Stimulated activated CD4-positive, alpha-beta T cell treated with anti-CD3 and anti-CD28 coated beads, Interleukin-2, amount 100 ng/mL, for 24 hours (primary cell): ENCODE data around the gene ATM.
"Not testable (repeated sequence)": the region's sequence is repeated elsewhere in the genome, so short reads cannot be mapped to it uniquely, and the experiment has no call there.

Source experiments
- DNase-seq, 2 donors: peaks; one replicate each; pipeline ENCODE4 v3.0.0-alpha.2; 2020

The ATM gene

DNA sequence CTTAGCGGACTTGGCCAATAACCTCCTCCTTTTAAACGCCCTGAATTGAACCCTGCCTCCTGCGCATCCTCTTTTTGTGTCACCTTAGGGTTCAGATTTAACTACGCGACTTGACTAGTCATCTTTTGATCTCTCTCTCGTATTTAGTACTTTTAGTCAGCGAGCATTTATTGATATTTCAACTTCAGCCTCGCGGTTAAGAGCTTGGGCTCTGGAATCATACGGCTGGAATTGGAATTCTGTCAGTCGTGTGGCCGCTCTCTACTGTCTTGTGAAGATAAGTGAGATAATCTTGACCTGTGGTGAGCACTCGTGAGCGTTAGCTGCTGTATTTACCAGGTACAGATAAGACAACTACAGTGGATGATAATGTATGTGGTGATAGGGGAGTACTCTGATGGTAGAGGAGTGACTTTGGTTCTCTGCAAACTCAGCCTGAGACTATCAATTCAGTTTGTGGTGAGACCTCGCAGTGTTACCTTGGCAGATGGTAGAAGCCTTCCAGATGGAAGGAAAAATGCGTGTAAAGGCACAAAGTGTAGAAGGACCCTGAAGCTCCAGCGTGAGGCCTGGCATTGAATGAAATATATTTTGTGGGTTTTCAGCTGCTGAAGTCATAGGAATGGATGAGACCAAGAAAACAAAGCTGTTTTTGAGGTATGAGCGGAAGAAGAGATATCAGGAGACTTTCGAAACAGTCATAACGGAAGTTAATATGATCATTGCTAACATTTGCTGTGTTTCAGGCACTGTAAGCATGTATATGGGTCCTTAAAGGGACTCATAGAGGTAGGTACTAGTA lies 682 bp downstream of the ATM start:
- DNase-seq, result peak in 1 of 2 donors; percentile 41

DNA sequence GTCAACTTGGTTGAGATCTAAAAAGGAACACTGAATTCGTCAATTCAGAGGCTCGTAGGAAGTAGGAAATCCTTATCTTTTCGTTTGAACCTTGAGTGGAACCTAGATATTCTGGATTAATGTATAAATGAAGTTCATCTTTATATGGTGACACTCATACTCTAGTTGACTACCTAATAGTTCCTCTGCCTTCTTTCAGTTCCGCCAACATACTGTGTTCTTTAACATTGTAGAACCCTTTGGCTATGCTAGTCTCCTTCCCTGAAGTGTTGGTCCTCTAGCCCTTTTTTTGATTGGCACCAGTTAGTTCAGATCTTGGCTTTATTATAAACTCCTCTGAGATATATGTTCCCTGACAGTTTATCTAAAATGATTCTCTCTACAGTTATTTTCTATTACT lies 1.5 kb downstream of the ATM start:
- DNase-seq, result no peak

DNA sequence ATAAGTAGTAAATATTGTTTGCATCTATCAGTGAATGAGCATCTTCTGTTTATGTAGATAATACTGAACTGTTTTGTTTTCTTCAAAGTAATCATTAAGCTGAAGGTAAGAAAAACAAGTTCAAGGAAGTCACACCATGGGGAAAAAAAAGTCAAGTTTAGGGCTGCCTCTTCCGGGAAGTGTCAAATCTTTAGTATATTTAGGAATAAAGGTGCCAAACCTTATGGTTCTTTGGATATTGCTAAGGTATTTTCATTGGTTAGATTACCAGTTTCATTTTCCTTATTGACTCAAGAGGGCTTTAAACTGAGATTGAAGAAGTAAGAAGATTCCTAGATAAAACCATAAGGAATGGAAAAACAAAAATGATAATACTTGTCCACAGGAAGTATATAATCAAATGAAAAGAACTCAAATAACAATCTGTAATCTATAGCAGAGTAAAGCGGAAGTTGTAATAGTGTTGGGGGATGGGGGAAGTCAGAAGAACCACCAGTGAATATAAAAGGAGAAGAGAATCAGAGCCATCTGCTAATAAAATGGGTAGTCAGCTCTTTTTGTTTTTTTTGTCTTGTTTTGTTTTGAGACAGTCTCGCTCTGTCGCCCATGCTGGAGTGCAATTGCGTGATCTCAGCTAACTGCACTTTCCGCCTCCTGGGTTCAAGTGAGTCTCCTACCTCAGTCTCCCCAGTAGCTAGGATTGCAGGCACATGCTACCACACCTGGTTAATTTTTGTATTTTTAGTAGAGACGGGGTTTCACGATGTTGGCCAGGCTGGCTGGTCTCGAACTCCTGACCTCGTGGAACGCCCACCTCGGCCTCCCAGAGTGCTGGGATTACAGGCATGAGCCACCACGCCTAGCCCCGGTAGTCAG lies 2.3 kb downstream of the ATM start:
- peak; percentile 41 to 49 for DNase-seq

DNA sequence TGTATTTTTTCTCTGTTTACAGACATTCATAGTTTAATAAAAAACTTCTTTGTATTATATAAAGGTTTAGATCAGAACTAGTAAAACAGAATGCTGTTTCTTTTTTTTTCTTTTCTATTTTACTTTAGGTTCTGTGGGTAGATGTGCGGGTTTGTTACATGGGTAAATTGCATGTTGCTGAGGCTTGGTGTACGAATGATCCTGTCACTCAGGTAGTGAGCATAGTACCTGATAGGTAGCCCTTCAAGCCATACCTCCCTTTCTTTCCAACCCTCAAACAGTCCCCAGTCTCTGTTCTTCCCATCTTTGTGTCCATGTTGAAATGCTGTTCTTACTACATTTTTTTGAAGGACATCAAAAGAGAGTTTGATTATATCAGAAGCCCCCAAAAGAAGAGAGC lies 3.2 kb downstream of the ATM start:
- no peak for DNase-seq

DNA sequence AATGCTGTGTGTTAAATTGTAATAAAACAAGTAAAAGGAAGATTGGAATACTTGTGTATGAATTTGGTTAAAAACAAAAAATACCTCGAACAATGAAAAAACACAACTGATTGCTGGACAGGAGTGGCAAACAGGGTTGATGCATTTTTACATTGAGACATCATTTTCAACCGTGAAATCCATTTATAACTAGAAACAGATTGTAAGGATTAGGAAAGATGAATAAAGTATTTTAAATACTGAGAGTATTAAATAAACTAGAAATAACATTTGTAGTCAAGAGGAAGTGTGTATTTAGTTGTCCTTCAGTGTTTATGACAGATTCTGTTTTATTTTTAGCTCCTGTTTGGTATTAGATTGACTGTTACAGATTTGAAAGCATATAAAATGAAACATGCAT lies 5.4 kb downstream of the ATM start:
- no peak for DNase-seq

DNA sequence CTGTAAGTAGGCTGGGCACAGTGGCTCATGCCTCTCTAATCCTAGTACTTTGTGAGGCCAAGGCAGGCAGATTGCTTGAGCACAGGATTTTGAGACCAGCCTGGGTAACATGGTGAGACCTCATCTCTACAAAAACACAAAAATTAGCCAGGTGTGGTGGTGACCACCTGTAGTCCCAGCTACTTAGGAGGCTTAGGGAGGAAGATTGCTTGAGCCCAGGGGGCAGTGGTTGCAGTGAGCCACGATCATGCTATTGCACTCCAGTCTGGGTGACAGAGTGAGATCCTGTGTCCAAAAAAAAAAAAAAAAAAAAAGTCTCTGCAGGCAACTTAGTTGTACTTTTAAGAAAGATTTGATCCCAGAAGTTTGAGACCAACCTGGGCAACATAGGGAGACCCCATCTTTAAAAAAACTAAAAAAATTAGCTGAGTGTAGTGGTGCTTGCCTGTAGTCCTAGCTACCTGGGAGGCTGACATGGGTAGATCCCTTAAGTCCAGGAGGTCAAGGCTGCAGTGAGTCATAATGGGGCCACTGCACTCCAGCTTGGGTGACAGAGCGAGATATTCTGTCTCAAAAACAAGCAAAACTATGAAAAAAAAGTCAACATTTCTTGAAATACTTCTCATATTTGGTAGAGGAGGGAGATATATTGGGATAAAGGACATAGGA lies 10.5 kb downstream of the ATM start:
- no peak for DNase-seq

DNA sequence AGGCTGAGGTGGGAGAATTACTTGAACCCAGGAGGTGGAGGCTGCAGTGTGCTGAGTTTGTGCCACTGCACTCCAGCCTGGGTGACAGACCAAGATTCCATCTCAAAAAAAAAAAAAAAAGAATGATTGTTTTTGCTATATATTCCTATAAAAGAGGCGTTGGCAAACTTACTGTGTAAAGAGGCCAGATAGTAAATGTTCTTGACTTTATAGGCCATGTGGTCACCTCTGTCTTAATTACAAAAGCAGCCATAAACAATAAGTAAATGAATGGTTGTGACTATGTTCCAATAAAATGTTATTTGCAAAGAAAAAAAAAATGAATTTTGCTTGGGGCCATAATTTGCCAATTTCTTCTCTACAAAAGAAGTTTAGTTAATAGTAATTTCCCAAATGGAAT lies 12.3 kb downstream of the ATM start:
- DNase-seq, result no peak

DNA sequence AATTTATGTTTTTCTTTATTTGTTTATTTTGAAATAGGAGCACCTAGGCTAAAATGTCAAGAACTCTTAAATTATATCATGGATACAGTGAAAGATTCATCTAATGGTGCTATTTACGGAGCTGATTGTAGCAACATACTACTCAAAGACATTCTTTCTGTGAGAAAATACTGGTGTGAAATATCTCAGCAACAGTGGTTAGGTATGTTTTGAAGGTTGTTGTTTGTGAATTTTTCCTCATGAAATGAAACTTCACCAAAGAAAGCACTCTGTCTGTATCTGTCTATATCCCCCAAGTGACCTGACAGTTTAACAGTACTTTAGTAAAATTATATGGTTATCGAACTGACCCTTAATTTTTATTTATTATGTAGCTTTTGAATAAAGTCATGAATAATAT lies 12.8 kb downstream of the ATM start:
- no peak for DNase-seq

DNA sequence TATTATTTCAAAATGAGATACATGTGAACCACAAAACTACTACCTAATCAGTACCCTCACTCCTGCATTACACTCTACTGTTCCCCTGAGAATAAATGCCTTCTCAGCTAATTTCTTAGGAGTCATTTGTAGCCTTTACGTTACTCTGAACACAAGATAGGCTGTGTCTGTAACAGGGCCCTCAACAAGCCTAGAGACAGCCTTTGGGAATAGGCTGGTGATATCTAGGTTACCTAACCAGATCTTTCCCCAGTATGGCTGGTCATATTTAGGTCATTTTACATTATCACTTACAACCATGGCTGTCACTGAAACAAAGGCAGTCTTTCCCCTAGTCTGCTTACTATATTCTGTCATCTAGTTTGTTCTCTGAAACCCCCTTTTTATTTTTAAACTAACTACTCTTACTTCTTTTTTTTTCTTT lies 14.2 kb downstream of the ATM start:
- no peak for DNase-seq

DNA sequence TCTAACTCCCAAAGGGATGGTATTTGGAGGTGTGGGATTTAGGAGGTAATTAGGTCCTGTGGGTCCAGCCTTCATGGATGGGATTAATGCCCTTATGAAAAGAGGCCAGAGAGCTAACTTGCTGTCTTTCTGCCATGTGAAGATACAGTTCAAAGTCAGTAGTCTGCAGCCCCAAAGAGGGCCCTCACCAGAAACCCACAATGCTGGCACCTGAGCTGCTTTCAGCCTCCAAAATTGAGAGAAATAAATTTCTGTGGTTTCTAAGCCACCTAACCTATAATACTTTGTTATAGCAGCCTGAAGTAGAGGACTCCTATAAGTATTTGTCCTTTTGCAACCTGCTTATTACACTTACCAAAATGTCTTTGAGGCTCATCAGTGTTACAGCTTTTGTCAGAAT lies 16.2 kb downstream of the ATM start:
- DNase-seq, result no peak

DNA sequence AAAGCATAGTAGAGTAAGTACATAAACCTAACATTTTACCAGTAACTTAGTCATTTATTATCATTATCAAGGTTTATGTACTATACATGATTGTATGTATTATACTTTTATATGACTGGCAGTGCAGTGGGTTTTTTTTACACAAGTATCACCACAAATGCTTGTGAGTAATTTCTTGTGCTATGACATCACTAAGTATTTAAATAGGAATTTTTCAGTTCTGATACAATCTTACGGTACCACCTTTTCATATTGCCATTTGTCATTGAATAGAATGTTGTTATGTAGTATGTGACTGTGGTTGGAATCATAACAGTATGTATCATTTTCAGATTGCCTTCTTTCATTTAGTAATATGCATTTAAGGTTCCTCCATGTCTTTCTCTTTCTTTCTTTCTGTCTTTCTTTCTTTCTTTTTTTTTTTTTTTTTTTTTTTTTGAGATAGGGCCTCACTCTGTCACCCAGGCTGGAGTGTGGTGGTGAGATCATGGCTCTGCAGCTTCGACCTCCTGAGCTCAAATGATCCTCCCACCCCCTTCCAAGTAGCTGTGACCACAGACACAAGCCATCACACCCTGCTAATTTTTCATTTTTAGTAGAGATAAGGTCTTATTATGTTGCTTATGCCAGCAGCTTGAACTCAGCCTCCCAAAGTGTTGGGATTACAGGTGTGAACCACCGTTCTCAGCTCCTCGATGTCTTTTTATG lies 18.6 kb downstream of the ATM start:
- DNase-seq, result peak; percentile 48 to 59

DNA sequence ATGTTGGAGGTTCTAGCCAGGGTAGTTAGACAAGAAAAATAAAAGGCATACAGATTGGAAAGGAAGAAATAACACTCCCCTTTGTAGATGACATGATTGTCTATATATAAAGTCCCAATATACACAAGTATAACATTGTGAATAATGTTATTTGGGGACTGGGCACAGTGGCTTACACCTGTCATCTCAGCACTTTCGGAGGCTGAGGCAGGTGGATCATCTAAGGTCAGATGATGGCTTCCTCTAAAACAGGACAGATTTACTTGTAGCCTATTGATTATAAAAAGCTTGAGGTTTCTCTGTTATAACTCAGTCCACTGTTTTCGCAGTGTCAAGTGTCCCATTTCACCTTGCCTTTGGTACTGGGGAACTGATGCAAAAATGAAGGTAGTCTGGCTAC lies 19.6 kb downstream of the ATM start:
- no peak for DNase-seq

DNA sequence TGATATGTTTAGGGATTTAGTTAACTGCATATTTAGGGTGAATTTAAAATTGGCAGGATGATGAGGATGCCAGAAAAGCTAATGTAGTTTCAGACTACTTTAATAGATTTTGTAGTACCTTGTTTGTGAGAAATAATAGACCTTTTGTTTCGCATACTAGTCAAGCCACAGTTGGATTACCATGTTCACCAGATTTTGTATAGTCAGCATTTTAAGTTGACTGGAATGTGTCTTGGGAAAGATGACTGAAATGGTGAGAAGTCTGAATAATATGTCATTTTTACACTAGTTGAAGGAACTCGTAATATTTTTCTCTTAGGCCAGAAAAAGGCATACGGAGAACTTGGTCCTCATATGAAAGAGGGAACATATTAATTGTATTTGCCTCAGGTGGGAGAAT lies 23.4 kb downstream of the ATM start:
- DNase-seq, result no peak

DNA sequence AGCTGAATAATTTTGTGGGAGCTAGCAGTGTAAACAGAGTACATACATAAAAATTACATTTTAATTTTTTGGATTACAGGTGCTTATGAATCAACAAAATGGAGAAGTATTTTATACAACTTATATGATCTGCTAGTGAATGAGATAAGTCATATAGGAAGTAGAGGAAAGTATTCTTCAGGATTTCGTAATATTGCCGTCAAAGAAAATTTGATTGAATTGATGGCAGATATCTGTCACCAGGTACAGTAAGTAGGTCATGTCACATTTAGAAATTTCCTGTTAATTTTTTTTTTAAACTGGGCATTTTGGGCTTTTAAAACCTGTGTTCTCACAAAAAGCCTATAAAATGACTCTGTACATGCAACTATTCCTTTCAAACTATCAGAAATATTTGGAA lies 24.0 kb downstream of the ATM start:
- no peak for DNase-seq

DNA sequence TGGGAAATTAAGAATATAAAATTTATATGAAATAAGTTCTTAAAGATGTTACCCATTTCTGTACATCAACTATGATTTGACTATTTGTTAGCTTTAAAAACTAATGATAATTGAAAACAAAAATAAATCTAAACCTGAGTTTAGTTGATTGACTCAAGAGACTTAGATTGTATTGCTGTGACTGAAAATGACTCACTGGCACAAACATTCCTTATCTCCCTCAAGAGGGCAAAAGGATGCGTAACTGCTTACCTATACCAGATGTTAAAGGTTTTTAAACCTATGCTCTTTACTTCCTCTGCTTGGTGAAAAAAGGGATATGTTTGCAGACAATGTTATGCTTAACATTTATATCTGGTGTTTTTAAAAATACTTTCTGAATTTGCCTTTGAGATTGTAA lies 30.3 kb downstream of the ATM start:
- DNase-seq, result no peak

DNA sequence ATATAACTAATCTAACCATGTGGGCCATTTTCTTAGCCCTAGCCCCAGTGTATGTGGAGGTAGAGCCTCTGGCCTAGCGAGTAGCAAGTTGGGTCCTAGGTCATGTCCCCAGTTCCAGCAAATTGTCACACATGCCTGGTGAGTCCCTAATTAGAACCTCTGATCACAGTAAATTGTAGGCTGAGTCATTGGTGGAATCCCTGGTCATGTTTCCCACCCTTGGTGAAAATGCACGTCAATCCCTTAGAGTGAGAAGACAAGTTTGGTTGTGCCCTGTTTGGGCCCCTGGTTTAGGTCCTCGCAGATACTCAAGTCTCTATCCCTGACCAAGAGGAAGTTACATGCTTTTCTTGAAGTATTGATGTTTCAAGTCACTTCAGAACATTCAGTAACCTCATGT lies 46.7 kb downstream of the ATM start:
- DNase-seq, result no peak

DNA sequence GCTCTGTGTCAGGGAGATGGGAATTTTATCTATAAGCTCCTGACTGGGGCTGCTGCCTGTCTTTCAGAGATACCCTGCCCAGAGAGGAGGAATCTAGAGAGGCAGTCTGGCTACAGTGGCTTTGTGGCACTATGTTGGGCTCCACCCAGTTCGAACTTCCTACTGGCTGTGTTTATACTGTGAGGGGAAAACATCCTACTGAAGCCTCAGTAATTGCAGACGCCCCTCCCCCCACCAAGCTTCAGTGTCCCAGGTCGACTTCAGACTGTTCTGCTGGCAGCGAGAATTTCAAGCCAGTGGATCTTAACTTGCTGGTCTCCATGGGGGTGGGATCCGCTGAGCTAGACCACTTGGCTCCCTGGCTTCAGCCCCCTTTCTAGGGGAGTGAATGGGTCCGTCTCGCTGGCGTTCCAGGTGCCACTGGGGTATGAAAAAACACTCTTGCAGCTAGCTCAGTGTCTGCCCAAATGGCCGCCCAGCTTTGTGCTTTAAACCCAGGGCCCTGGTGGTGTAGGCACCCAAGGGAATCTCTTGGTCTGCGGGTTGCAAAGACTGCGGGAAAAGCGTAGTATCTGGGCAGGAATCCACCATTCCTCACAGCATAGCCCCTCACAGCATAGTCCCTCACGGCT lies 54.2 kb downstream of the ATM start:
- DNase-seq, result not testable (repeated sequence)

DNA sequence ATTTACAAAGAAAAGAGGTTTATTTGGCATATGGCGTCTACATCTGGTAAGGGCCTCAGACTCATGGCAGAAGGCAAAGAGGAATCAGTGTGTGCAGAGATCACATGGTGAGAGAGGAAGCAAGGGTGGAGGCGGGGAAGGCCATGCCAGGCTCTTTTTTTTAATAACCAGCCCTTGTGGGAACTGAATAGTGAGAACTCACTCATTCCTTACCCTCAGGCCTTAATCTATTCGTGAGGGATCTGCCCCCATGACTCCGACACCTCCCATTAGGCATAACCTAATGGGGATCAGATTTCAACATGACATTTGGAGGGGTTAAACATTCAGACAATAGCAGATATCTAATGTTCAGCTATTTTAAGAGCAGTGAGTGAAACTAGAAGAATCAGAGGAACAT lies 55.7 kb downstream of the ATM start:
- DNase-seq, result no peak

DNA sequence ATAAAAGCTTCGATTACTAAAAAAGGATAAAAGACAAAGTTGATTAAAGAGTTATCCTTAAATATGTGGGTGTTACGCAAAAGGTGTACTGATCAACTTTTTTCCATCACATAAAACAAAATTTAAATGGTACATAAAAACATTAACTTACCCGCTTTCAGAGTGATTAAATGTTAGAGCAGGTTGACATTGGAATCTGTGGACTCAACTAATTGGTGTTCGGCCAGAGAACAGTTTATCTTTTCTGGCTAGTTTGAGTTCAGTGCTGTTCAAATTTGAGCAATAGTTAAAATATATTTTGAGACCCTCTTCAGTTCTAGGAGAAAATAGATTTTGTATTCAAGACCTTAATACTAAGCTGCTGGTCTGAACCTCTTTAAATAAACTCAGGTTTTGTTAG lies 56.1 kb downstream of the ATM start:
- DNase-seq, result no peak

DNA sequence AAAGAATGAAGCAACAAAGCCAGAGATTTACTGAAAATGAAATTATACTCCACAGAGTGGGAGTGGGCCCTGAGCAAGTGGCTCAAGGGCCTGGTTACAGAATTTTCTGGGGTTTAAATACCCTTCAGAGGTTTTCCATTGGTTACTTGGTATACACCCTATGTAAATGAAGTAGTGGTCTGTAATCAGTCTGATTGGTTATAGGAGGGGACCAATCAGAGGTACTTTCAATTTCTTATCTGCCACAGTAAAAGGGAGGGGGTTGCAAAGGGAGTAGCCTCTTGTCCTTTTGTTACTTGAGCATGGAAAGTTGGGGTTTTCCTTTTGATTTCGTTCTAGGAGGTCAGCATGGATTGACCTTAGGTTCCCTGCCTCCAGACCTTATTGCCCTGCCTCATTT lies 63.5 kb downstream of the ATM start:
- DNase-seq, result no peak

DNA sequence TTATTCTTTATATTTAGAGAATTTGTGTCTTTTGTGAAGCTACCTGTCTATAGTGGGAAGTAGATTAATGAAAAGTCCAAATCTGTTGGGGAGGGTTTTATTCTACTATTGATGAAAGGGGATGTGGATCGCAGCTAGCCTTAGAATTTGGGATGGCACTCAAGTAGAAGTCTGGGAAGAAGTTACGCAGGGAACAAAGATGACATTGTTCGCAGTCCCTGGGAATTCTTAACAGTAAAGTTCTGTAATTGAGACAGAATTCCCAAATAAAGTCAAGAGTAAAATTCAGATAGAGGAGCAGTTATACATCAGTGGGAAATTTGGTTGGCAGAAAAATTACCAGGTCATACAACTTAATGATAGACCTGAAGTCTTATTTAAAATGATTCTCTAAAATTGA lies 64.1 kb downstream of the ATM start:
- DNase-seq, result no peak

DNA sequence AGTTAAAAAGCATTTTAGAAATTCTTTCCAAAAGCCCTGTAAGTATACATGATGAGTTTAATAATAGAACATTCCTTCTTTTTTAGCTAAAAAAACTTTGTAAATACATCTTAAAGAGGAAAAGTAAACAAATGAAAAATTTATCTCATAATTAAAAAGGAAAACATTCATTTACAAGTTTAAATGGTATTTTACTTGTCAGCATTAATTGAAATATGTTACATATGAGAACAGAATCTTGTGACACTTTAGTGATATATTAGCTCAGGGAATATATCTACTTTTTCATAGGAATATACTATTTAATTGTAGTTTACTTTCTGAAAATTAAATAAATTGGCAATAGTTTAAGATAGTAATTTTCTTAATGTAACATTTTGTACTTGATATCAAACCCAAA lies 66.2 kb downstream of the ATM start:
- DNase-seq, result not testable (repeated sequence)

DNA sequence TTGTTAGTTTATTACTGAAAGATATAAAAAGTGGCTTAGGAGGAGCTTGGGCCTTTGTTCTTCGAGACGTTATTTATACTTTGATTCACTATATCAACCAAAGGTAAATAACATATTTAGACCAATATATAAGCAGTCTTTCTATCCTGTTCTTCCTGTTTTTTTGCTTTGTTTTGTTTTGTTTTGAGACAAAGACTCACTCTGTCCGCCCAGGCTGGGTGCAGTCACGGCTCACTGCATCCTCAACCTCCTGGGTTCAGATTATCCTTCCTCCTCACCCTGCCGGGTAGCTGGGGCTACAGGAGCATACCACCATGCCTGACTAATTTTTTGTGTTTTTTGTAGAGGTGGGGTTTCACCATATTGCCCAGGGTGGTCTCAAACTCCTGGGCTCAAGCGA lies 66.8 kb downstream of the ATM start:
- no peak for DNase-seq
